Progenitor cell of endocrine pancreas (in vitro differentiated cells): ENCODE measurements around the gene UBE2L5. TPM values are rescaled to one million over a fixed set of nuclear protein-coding genes. Genes with fewer than 3 reads are reported as not detected.

ENCODE experiments used
- DNase-seq: peaks from one replicate; pipeline ENCODE4 v3.0.0; 2021; ENCODE audit warnings: low spot score; ENCODE audit not compliant: unreplicated experiment
- H3K27ac Mint-ChIP-seq: 2 replicates; pipeline ENCODE4 v1.8.0; 2021; ENCODE audit warnings: mild to moderate bottlenecking, moderate library complexity, mixed read lengths
- H3K27me3 Mint-ChIP-seq: 2 replicates; pipeline ENCODE4 v1.8.0; 2021; ENCODE audit warnings: mixed read lengths
- H3K36me3 Mint-ChIP-seq: 2 replicates; pipeline ENCODE4 v1.8.0; 2022; ENCODE audit warnings: mixed read lengths; ENCODE audit not compliant: insufficient read depth
- H3K4me1 Mint-ChIP-seq: 2 replicates; pipeline ENCODE4 v1.8.0; 2021; ENCODE audit warnings: low read depth, mixed read lengths
- H3K4me3 Mint-ChIP-seq: 2 replicates; pipeline ENCODE4 v1.8.0; 2021; ENCODE audit warnings: low read depth, mild to moderate bottlenecking, moderate library complexity, mixed read lengths
- H3K9me3 Mint-ChIP-seq: 2 replicates; pipeline ENCODE4 v1.8.0; 2021; ENCODE audit warnings: low read depth, mixed read lengths
- CTCF ChIP-seq: fragments of 200-600 bp; sonication (generic); IDR thresholded peaks from one replicate; pipeline ENCODE4 v1.5.0; 2021; ENCODE audit warnings: antibody characterized with exemption, mild to moderate bottlenecking; ENCODE audit not compliant: unreplicated experiment
- total RNA-seq: library from RNA; stranded (reverse); gene quantifications from 2 replicates; pipeline ENCODE4 v1.2.1, GENCODE V29; 2021

The UBE2L5 gene
- total RNA-seq, 1 donor from 2014 or later = not detected

DNA sequence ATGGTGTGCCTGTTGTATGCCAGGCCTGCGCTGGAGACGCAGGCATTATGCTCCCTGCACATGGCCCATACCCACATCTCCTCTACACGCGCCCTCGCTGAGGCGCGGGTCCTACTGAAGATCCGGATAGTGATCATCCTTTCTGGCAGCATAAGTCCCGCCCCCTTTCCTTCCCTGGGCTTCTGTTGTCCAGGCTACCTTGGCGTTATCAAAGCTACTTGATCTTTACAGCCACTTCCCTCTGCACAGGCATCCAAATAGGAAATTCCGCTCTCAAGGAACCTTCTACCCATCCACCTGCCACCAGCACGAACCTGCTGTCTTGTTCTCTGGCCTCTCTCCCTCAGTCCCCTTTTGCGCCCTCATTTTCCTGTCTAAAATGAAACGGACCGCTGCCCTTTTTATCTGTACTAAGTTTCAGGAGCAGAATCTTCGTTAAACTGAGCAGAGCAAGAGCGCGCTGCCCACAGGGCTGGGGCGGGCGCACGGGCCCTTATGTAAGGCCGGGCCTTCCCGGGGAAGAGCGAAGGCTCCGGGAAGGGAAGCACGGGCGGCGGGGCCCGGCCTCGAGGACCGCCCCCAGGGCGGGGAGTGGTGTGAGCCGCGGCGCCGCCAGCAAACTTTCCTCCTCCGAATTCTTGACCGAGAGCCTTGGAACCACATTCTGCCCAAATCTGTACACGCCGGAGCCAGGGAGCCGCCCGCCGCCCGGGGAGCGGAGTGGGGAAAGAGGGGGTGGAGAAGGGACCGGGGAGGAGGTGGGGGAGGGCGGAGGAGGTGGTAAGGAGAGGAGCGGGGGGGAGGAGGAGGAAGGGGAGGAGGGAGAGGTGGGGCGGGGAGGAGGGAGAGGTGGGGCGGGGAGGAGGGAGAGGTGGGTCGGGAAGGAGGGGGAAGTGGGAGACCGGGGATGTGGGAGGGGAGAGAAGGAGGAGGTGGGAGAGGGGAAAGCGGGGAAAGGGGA, 920 bp upstream of the UBE2L5 start:
- H3K9me3 Mint-ChIP-seq = no peaks in the 10 kb centered on the region
- peaks cover 70% of the 10 kb centered on the region for H3K27me3 Mint-ChIP-seq
- H3K36me3 Mint-ChIP-seq = no peaks in the 10 kb centered on the region
- H3K4me1 Mint-ChIP-seq = peaks cover 11% of the 10 kb centered on the region
- DNase-seq = peak; percentile 28
- H3K4me3 Mint-ChIP-seq = peak overlapping the region; percentile 66
- no peak for TF ChIP-seq CTCF
- H3K27ac Mint-ChIP-seq = no peak overlapping the region

- peaks cover 4% of the 10 kb centered on the region for H3K9me3 Mint-ChIP-seq
- no peak overlapping the region for H3K27ac Mint-ChIP-seq
- H3K27me3 Mint-ChIP-seq = peaks cover 62% of the 10 kb centered on the region
- no peaks in the 10 kb centered on the region for H3K36me3 Mint-ChIP-seq
- TF ChIP-seq CTCF = no peak
- no peak overlapping the region for H3K4me3 Mint-ChIP-seq
- DNase-seq = no peak
- peaks cover 8% of the 10 kb centered on the region for H3K4me1 Mint-ChIP-seq
These were observed 1.6 kb downstream of the UBE2L5 start for GRCh38 chr13:30423891-30424290.

GRCh38 chr13:30429235-30429634, 6.9 kb downstream of the UBE2L5 start:
- no peak overlapping the region for H3K27ac Mint-ChIP-seq
- no peaks in the 10 kb centered on the region for H3K36me3 Mint-ChIP-seq
- no peak overlapping the region for H3K4me3 Mint-ChIP-seq
- peaks cover 4% of the 10 kb centered on the region for H3K9me3 Mint-ChIP-seq
- DNase-seq = no peak
- TF ChIP-seq CTCF = no peak
- no peaks in the 10 kb centered on the region for H3K4me1 Mint-ChIP-seq
- H3K27me3 Mint-ChIP-seq = peaks cover 27% of the 10 kb centered on the region

DNA sequence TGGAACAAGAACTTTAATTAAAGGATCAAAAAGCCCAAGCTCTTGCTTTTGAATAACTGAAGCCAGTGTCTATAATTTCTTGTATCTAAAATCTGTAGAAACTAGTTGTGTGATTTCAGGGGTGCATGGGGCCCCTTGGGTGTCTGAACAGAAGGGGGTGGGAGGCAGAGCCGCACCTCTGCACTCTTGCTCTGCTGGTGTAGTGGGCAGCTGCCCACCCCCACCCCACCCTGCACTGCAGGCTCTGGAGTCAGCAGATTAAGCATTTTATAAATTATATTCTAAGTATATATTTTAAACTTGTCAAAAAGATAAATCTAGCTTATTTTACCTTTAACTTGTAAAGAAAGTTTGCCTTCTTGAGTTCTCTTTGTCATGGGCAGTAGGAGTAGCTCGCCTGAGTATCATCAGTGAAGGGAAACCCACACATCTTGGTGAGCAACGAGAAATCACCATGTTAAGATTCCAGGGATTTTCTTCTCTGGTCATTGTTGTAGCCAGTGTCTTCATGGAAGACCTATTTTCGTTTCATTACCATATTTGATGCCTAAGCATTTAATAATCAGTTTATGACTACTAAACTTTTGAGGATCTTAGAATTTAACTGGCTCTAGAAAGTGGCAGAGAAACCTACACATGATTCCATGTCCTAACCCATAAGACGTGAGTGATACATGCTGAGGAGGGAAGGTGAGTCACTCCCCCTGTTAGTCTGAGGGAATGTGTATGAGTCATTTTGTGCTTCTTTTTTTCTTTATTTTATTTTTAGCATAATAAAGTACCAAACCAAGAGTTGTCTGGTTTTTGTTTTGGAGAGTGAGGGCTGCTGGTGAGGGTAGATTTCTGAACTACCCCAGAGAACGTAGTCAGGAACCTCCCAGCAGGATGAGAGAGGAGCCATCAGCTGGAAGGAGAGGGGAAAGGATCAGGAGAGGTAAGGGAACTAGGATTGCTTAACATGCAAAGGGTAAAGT, 7.7 kb downstream of the UBE2L5 start:
- H3K4me1 Mint-ChIP-seq = no peaks in the 10 kb centered on the region
- peaks cover 22% of the 10 kb centered on the region for H3K27me3 Mint-ChIP-seq
- no peaks in the 10 kb centered on the region for H3K36me3 Mint-ChIP-seq
- no peak overlapping the region for H3K27ac Mint-ChIP-seq
- H3K9me3 Mint-ChIP-seq = peaks cover 4% of the 10 kb centered on the region
- TF ChIP-seq CTCF = no peak
- DNase-seq = no peak
- H3K4me3 Mint-ChIP-seq = no peak overlapping the region
